SHP77 treated with DMSO at 0.1 percent for 48 hours (cell line): ENCODE measurements around the gene SYN1.
A peak's percentile ranks its signal among the peaks of the same experiment; 100 is the strongest.

ENCODE experiments used
- DNase-seq: peaks from one replicate; lab custom pipeline; 2025; lab: John Stamatoyannopoulos, UW

SYN1 gene

GRCh38 chrX:47572773-47573340, 46.8 kb downstream of the SYN1 start:
- DNase-seq = no peak

DNA sequence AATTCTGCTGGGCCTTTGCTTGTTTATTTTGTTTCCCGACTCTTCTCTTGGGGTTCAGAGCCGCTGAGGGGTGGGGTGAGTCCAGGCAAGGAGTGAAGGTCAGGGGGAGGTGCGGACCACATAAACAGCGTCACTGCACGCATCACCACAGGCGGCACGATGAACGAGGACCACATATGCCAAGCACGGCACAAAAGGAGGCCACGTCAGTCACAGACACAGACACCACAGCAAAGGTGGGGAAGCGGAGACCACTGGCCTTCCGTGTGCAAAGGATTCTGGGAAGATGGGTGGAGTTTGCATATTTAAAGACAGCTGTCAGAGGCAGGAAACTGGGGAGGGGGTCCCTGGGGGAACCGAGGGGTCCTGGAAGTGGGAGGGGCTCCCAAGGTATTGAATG, 47.8 kb downstream of the SYN1 start:
- no peak for DNase-seq

DNA sequence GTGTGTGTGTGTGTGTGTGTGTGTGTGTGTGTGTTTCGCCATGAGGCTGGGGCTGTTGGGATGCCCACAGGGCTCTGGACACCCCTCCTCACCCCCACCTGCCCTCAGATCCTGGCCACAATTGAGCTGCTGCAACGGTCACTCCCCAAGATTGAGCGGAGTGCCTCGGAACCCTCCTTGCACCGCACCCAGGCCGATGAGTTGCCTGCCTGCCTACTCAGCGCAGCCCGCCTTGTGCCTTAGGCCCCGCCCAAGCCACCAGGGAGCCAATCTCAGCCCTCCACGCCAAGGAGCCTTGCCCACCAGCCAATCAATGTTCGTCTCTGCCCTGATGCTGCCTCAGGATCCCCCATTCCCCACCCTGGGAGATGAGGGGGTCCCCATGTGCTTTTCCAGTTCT, 48.4 kb downstream of the SYN1 start:
- DNase-seq = no peak

GRCh38 chrX:47570794-47571193, 48.9 kb downstream of the SYN1 start:
- DNase-seq = no peak

DNA sequence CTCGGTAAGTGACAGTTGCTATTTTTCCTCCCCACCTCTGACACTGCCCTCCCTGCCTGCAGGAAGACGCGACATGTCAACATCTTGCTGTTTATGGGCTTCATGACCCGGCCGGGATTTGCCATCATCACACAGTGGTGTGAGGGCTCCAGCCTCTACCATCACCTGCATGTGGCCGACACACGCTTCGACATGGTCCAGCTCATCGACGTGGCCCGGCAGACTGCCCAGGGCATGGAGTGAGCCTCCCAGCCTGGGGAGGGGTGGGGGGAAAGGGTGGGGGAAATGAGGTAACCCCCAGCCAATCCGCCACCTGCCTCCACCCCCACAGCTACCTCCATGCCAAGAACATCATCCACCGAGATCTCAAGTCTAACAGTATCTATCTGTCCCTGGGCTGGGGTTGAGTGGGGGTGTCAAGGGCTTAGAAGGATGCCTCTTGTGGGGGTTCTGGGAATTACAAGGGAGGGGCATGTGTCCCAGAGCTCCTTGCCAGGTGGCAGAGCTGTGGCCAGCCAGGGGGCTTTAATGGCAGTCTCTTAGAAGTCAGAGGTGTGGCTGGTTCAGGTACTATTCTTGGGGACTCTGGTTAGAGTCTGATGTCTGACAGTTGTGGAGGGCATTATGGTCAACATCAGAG, 50.9 kb downstream of the SYN1 start:
- DNase-seq = no peak

DNA sequence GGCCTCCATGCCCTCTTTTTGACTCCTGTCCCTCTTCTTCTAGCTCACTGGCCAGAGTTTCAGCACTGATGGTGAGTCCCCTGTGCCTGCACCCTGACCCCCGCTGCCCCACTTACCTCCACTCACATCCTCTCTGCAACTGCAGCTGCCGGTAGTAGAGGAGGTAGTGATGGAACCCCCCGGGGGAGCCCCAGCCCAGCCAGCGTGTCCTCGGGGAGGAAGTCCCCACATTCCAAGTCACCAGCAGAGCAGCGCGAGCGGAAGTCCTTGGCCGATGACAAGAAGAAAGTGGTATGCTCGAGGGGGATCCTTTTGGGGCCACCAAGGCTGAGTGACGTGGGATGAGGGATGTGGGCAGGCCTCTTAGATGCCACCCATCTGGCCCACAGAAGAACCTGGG, 52.8 kb downstream of the SYN1 start:
- DNase-seq = no peak

DNA sequence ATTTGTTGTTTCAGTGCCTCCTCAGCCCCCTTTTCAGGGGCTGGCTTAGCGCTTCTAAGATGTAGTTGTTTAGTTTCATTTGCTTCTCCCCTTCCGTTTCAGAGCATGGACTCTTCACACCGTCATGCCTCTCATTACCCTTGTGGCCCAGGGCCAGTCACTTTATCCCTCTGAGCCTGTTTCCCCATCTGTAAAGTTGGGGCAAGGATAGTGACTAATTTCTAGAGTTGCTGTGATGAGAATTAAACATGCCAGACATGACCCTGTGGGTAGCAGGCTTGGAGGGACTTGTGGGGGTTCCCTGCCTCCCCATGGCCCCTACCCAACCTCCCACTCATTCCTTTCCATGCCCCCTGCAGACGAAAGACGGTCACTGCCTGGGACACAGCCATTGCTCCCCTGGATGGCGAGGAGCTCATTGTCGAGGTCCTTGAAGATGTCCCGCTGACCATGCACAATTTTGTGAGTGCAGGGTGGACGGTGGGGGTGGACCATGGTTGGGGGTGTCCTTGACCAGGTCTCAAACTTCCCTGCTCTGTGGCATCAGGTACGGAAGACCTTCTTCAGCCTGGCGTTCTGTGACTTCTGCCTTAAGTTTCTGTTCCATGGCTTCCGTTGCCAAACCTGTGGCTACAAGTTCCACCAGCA, 55.1 kb downstream of the SYN1 start:
- DNase-seq = no peak

- no peak for DNase-seq
These were observed 55.8 kb downstream of the SYN1 start for GRCh38 chrX:47563801-47564315.

- DNase-seq = no peak
These were observed 56.9 kb downstream of the SYN1 start for GRCh38 chrX:47562615-47563243.

- DNase-seq = no peak
These were observed 58.0 kb downstream of the SYN1 start for GRCh38 chrX:47561659-47562151.

DNA sequence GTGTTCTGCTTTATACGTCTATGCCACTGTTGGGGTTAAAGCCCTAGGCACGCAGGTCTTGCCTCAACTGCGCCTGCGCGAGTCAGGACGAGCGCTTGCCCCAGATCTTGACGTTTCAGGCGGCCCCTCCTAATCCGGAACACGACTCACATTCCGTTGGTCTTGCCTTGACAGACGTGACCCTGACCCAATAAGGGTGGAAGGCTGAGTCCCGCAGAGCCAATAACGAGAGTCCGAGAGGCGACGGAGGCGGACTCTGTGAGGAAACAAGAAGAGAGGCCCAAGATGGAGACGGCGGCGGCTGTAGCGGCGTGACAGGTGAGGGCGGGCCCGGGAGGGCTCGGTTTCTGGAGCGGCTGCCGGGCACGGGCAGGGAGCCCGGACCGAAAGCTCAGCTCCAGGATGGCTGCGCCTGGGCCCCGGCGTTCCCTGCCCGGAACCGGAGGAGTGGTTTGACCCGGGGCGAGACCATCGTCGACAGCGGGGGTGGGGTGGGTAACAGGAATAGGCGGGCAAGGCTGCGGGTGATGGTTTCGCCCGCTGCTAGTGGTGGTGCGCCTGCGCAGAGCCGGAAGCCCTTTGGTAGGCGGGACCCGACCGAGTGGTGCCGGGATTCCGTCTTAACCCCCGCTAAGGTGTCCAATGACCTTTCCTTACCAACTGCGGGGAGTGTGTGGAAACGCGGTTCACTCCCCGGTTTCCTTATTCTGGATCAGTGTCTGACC, 58.6 kb downstream of the SYN1 start, which contains the start of gene ARAF:
TSS of gene ARAF (plus strand) at position 272 of the 725 bp plus-strand sequence. CDS start 1,763 bp downstream, outside the sequence.
- peak; percentile 79 for DNase-seq

- no peak for DNase-seq
These were observed 59.3 kb downstream of the SYN1 start for GRCh38 chrX:47560179-47560933.

GRCh38 chrX:47558436-47558835, 61.2 kb downstream of the SYN1 start:
- DNase-seq = no peak

- peak; percentile 71 for DNase-seq
These were observed 63.5 kb downstream of the SYN1 start for GRCh38 chrX:47556045-47556623.

DNA sequence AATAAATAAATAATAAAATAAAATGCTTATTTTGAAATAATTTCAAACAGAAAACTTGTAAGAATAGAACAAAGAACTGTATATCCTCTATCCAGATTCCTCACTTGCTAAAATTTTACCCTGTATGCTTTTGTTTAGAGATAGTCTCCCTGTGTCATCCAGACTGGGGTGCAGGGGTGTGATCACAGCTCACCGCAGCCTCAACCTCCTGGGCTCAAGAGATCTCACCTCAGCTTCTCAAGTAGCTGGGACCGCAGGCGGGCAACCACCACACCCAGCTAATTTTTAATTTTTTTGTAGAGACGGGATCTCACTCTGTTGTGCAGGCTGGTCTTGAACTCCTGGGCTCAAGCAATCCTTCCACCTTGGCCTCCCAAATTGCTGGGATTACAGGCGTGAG, 76.2 kb downstream of the SYN1 start:
- no peak for DNase-seq

- DNase-seq = peak; percentile 76
These were observed 78.7 kb downstream of the SYN1 start for GRCh38 chrX:47540754-47541538.

- DNase-seq = no peak
These were observed 79.8 kb downstream of the SYN1 start for GRCh38 chrX:47539860-47540259.

DNA sequence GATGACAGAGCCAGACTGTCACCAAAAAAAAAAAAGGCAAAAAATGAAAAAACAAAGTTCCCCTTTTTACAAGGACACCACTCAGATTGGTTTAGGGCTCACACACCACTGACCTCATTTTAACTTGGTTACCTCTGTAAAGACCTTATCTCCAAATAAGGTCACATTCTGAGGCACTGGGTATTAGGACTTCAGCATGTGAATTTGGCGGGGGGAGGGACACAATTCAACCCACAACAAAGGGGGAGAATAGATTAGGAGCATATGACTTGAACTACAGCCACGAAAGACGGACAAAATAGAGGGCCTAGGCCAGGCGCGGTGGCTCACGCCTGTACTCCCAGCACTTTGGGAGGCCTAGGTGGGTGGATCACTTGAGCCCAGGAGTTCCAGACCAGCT, 89.6 kb downstream of the SYN1 start:
- no peak for DNase-seq

DNA sequence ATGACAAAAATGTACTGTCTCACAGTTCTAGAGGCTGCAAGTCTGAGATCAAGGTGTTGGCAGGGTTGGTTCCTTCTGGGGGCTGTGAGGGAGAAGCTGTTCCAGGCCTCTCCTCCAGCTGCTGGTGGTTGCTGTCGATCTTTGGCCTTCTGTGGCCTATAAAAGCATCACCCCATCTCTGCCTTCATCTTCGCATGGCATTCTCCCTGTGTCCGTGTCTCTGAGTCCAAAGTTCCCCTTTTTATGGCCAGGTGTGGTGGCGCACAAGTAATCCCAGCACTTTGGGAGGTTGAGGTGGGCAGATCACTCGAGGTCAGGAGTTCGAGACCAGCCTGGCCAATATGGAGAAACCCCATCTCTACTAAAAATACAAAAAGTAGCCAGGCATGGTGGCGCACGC, 90.1 kb downstream of the SYN1 start:
- DNase-seq = no peak

DNA sequence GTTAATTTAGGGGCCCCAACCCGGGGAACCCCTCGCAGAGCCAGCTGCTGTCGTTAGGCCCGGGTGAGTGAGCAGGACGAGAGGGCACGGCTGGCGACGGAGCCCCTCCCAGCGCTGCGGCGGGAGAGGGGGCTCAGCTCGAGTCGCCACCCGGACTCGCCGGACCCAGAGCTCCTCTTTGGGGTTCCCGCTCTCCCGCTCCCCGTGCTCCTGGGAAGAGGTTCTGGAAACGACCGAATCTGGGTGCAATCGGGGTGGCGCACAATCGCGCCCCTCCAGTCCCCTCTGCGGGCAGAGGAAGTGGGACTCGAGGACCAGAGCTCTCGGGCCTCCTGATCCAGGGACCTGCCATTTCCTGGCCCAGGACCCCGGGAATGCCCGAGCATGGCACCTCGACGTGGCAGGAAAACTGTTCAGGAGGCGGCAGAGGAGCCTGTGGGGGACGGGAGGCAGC, 95.9 kb downstream of the SYN1 start:
- DNase-seq = no peak
